Measurements from ENCODE around the gene HIGD1B. TPM values are rescaled to one million over a fixed set of nuclear protein-coding genes. Genes with fewer than 3 reads are reported as not detected.

HIGD1B gene
- total RNA-seq, 2 experiments from 2014 or later: not detected

- Histone ChIP-seq H3K79me2 (ENCODE audit: insufficient read depth, low read depth, low read length) (no peaks in the 10 kb centered on the region), H3K4me3 (ENCODE audit: low read depth, low read length, poor library complexity, severe bottlenecking) (no peak overlapping the region), H3K36me3 (ENCODE audit: insufficient read depth, low read length) (peaks cover 97% of the 10 kb centered on the region), H3K9me2 (ENCODE audit: insufficient read depth, low read length) (no peaks in the 10 kb centered on the region), H3K27ac (ENCODE audit: low read depth, low read length, poor library complexity, severe bottlenecking) (no peak overlapping the region), H2AFZ (ENCODE audit: low read length) (no peak overlapping the region), H3K9me3 (ENCODE audit: low read length) (no peaks in the 10 kb centered on the region), H3K4me1 (ENCODE audit: insufficient read depth, low read length, poor library complexity, severe bottlenecking) (no peaks in the 10 kb centered on the region), H4K20me1 (ENCODE audit: insufficient read depth, low read length) (no peaks in the 10 kb centered on the region), H3K4me2 (ENCODE audit: low read length) (no peak overlapping the region)
- ChIA-PET POLR2A (interaction anchor here (1.3 kb wide), 1 partner anchor 105 kb away, joined by 4 read pairs; no protein-coding TSS in a partner anchor), CTCF (ENCODE audit: unreplicated experiment) (interaction anchor here (0.6 kb wide), 1 partner anchor 242 kb away, joined by 3 read pairs; no protein-coding TSS in a partner anchor)
- no peak for DNase-seq (ENCODE audit: low spot score)
- no TSS peak for BruUV-seq (replicated peaks)
- intact Hi-C loops (cut with micrococcal nuclease; ENCODE audit: unreplicated experiment): no loop called here
- no peak for TF ChIP-seq CTCF (conservative IDR thresholded peaks at IDR 0.05; ENCODE audit: low read length)
- TF ChIP-seq EZH2phosphoT487 (IDR thresholded peaks at IDR 0.05; ENCODE audit: borderline replicate concordance, low read depth, low read length): no peak
Observed at GRCh38 chr17:44881145-44881544, 33.5 kb downstream of the HIGD1B start.

DNA sequence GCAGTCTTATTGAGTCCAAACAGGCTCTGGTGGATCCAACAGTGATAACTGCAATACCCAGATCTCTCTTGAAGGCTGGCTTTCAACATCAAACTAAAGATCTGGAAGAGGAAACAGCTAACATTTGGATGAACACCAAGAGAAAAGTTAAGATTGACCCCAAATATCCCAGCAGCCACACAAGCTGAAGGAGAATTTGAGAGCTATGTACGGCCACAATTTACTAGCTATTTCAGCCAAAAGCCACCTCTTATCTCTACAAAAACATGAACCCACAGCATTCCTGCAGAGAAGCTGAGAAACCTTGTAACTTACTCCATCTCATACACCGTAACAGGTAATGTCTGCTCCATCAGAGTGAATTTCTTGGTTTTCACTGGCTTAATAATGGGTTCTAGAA, 37.3 kb downstream of the HIGD1B start:
- H3K4me2 ChIP-seq (ENCODE audit: low read length): no peak overlapping the region
- TF ChIP-seq CTCF (conservative IDR thresholded peaks at IDR 0.05; ENCODE audit: low read length) (no peak), EZH2phosphoT487 (IDR thresholded peaks at IDR 0.05; ENCODE audit: borderline replicate concordance, low read depth, low read length) (no peak)
- peaks cover 6% of the 10 kb centered on the region; the same call in 1 of the 2 replicates for H4K20me1 ChIP-seq (ENCODE audit: insufficient read depth, low read length)
- H3K4me1 ChIP-seq (ENCODE audit: insufficient read depth, low read length, poor library complexity, severe bottlenecking): peaks cover 7% of the 10 kb centered on the region
- no peak for DNase-seq (ENCODE audit: low spot score)
- no TSS peak for BruUV-seq (replicated peaks)
- ChIA-PET CTCF (ENCODE audit: unreplicated experiment) (no interaction called here), POLR2A (interaction anchor here (0.6 to 1.0 kb wide), 3 partner anchors 65 to 433 kb away, joined by 3 to 4 read pairs (median 3); no protein-coding TSS in a partner anchor)
- no peak overlapping the region for H3K4me3 ChIP-seq (ENCODE audit: low read depth, low read length, poor library complexity, severe bottlenecking)
- peaks cover 94% of the 10 kb centered on the region for H3K36me3 ChIP-seq (ENCODE audit: insufficient read depth, low read length)
- no peaks in the 10 kb centered on the region for H3K9me3 ChIP-seq (ENCODE audit: low read length)
- H3K79me2 ChIP-seq (ENCODE audit: insufficient read depth, low read depth, low read length): peaks cover 27% of the 10 kb centered on the region; the same call in 1 of the 2 replicates
- intact Hi-C loops (cut with micrococcal nuclease; ENCODE audit: unreplicated experiment): no loop called here
- no peaks in the 10 kb centered on the region for H3K9me2 ChIP-seq (ENCODE audit: insufficient read depth, low read length)
- no peak overlapping the region for H3K27ac ChIP-seq (ENCODE audit: low read depth, low read length, poor library complexity, severe bottlenecking)
- no peak overlapping the region for H2AFZ ChIP-seq (ENCODE audit: low read length)

DNA sequence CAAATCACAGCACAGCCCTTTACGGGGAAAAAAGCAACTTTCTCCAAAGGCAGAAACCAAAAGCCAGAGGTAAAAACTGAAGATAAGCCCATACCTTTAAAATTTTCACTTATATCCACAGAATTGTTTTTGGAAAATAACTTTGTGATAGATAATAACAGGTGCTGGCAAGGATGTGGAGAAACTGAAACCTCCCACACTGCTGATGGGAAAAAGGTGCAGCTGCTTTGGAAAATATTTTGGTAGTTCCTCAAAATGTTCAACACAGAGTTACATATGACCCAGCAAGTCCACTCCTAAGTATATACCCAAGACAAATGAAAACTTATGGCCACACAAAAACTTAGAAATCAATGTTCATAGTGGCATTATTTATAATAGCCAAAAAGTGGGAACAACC, 39.3 kb downstream of the HIGD1B start:
- DNase-seq (ENCODE audit: low spot score): no peak
- no peak overlapping the region for H3K27ac ChIP-seq (ENCODE audit: low read depth, low read length, poor library complexity, severe bottlenecking)

More for the DNA sequence above, 39.3 kb downstream of the HIGD1B start:
- Histone ChIP-seq H2AFZ (ENCODE audit: low read length) (no peak overlapping the region), H3K79me2 (ENCODE audit: insufficient read depth, low read depth, low read length) (peaks cover 47% of the 10 kb centered on the region), H4K20me1 (ENCODE audit: insufficient read depth, low read length) (peaks cover 10% of the 10 kb centered on the region; the same call in 1 of the 2 replicates), H3K4me1 (ENCODE audit: insufficient read depth, low read length, poor library complexity, severe bottlenecking) (peaks cover 7% of the 10 kb centered on the region), H3K4me2 (ENCODE audit: low read length) (no peak overlapping the region), H3K9me2 (ENCODE audit: insufficient read depth, low read length) (no peaks in the 10 kb centered on the region), H3K9me3 (ENCODE audit: low read length) (no peaks in the 10 kb centered on the region), H3K4me3 (ENCODE audit: low read depth, low read length, poor library complexity, severe bottlenecking) (no peak overlapping the region), H3K36me3 (ENCODE audit: insufficient read depth, low read length) (peaks cover 91% of the 10 kb centered on the region)
- no TSS peak for BruUV-seq (replicated peaks)
- ChIA-PET CTCF (ENCODE audit: unreplicated experiment) (no interaction called here), POLR2A (no interaction called here)
- TF ChIP-seq CTCF (conservative IDR thresholded peaks at IDR 0.05; ENCODE audit: low read length): no peak
- no peak for TF ChIP-seq EZH2phosphoT487 (IDR thresholded peaks at IDR 0.05; ENCODE audit: borderline replicate concordance, low read depth, low read length)
- intact Hi-C loops (cut with micrococcal nuclease; ENCODE audit: unreplicated experiment): no loop called here

Measured in OCI-LY7 (cell line).